ENCODE results near the gene TMPRSS2. TPM values are rescaled to one million over a fixed set of nuclear protein-coding genes. Genes with fewer than 3 reads are reported as not detected.

The TMPRSS2 gene
- total RNA-seq, 1 donor from 2014 or later: 1.3 TPM

- H3K9me3 Mint-ChIP-seq: peaks cover 23% of the 10 kb centered on the region
- H3K4me1 Mint-ChIP-seq: no peaks in the 10 kb centered on the region
- H3K36me3 Mint-ChIP-seq: peaks cover 51% of the 10 kb centered on the region
- H3K4me3 Mint-ChIP-seq: no peak overlapping the region
- no peak overlapping the region for H3K27ac Mint-ChIP-seq
- DNase-seq (ENCODE audit: low spot score in 2 of 2, unreplicated experiment in 2 of 2): no peak
- peaks cover 11% of the 10 kb centered on the region for H3K27me3 Mint-ChIP-seq (ENCODE audit: low read depth)
- TF ChIP-seq, protein P1, sequence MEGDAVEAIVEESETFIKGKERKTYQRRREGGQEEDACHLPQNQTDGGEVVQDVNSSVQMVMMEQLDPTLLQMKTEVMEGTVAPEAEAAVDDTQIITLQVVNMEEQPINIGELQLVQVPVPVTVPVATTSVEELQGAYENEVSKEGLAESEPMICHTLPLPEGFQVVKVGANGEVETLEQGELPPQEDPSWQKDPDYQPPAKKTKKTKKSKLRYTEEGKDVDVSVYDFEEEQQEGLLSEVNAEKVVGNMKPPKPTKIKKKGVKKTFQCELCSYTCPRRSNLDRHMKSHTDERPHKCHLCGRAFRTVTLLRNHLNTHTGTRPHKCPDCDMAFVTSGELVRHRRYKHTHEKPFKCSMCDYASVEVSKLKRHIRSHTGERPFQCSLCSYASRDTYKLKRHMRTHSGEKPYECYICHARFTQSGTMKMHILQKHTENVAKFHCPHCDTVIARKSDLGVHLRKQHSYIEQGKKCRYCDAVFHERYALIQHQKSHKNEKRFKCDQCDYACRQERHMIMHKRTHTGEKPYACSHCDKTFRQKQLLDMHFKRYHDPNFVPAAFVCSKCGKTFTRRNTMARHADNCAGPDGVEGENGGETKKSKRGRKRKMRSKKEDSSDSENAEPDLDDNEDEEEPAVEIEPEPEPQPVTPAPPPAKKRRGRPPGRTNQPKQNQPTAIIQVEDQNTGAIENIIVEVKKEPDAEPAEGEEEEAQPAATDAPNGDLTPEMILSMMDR (IDR thresholded peaks at IDR 0.05; ENCODE audit: unreplicated experiment): no peak
Measured at GRCh38 chr21:41432562-41433460, 75.1 kb downstream of the TMPRSS2 start.

GRCh38 chr21:41431788-41432548 is 76.0 kb downstream of the TMPRSS2 start:
- H3K9me3 Mint-ChIP-seq: peaks cover 23% of the 10 kb centered on the region
- no peak overlapping the region for H3K27ac Mint-ChIP-seq
- peaks cover 51% of the 10 kb centered on the region for H3K36me3 Mint-ChIP-seq
- H3K4me1 Mint-ChIP-seq: no peaks in the 10 kb centered on the region
- no peak overlapping the region for H3K4me3 Mint-ChIP-seq
- DNase-seq (ENCODE audit: low spot score in 2 of 2, unreplicated experiment in 2 of 2): no peak
- peaks cover 19% of the 10 kb centered on the region for H3K27me3 Mint-ChIP-seq (ENCODE audit: low read depth)
- TF ChIP-seq, protein P1 (IDR thresholded peaks at IDR 0.05; ENCODE audit: unreplicated experiment): no peak

DNA sequence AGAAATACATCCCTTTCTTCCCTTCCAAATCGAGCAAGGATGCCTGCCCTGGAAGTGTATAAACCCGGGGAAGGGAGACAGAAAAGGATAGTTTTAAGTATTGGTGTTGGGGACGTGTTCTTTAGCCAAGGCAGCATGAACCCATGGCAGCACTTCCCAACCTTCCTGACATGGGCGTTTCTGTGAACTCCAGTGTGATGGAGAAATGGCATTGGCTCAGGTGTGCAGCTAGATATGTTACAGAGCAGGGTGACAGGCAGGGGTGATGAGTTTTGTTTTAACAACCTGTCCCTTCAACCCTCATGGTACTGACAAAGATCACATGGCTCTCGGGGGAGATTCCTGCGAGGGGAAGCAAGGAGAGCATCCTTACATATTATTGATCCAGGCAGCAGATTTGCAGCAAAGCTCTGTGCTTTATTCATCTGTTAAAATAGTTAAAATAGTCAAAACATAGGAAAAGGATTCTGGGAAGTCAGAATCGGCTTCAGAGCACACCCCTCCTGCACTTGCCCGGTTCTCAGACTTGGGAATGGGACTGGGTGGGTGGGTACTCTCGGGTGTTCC is 78.0 kb downstream of the TMPRSS2 start:
- Mint-ChIP-seq H3K27ac (no peak overlapping the region), H3K4me1 (no peaks in the 10 kb centered on the region), H3K27me3 (ENCODE audit: low read depth) (peaks cover 26% of the 10 kb centered on the region), H3K36me3 (peaks cover 34% of the 10 kb centered on the region), H3K9me3 (peaks cover 13% of the 10 kb centered on the region), H3K4me3 (no peak overlapping the region)
- no peak for DNase-seq (ENCODE audit: low spot score in 2 of 2, unreplicated experiment in 2 of 2)
- TF ChIP-seq, protein P1 (IDR thresholded peaks at IDR 0.05; ENCODE audit: unreplicated experiment): no peak

GRCh38 chr21:41429305-41429704 is 78.7 kb downstream of the TMPRSS2 start:
- TF ChIP-seq, protein P1 (IDR thresholded peaks at IDR 0.05; ENCODE audit: unreplicated experiment): no peak
- Mint-ChIP-seq H3K27me3 (ENCODE audit: low read depth) (peaks cover 27% of the 10 kb centered on the region), H3K4me1 (no peaks in the 10 kb centered on the region), H3K4me3 (no peak overlapping the region), H3K36me3 (peaks cover 27% of the 10 kb centered on the region), H3K27ac (no peak overlapping the region), H3K9me3 (peaks cover 6% of the 10 kb centered on the region)
- no peak for DNase-seq (ENCODE audit: low spot score in 2 of 2, unreplicated experiment in 2 of 2)

- TF ChIP-seq, protein P1 (IDR thresholded peaks at IDR 0.05; ENCODE audit: unreplicated experiment): no peak
- Mint-ChIP-seq H3K4me1 (no peaks in the 10 kb centered on the region), H3K27ac (no peak overlapping the region), H3K4me3 (no peak overlapping the region), H3K9me3 (peaks cover 5% of the 10 kb centered on the region), H3K36me3 (peaks cover 24% of the 10 kb centered on the region), H3K27me3 (ENCODE audit: low read depth) (peaks cover 27% of the 10 kb centered on the region)
- DNase-seq (ENCODE audit: low spot score in 2 of 2, unreplicated experiment in 2 of 2): no peak
Measured at GRCh38 chr21:41428847-41429246, 79.1 kb downstream of the TMPRSS2 start.

All from mesothelial cell of epicardium (in vitro differentiated cells).